CD8-positive, alpha-beta memory T cell (primary cell): ENCODE data around the gene KRTAP3-1. TPM values are rescaled to one million over a fixed set of nuclear protein-coding genes. Genes with fewer than 3 reads are reported as not detected.

Experiments used
- CTCF ChIA-PET: fragments of 350-600 bp; sonication (Branson Sonifier 250); formaldehyde crosslinking; loops from one replicate; lab custom pipeline; 2021; ENCODE audit warnings: antibody characterized with exemption; lab: Charles Lee
- POLR2A ChIA-PET: fragments of 350-600 bp; sonication (Branson Sonifier 250); formaldehyde crosslinking; loops from one replicate; lab custom pipeline; 2021; ENCODE audit warnings: antibody characterized with exemption; lab: Charles Lee
- DNase-seq, 5 donors: peaks; one replicate each; pipeline versions ENCODE4 v3.0.0 to v3.0.0-alpha.2; 2020 to 2022; ENCODE audit warnings: mixed read lengths in 1 of 5
- H3K27ac ChIP-seq: one replicate; pipeline ENCODE4 v1.7.0; 2013; ENCODE audit warnings: low read depth, mild to moderate bottlenecking, low read length, moderate library complexity
- H3K27me3 ChIP-seq: 2 replicates; pipeline ENCODE4 v1.7.0; 2013; ENCODE audit warnings: low read length, mild to moderate bottlenecking; ENCODE audit not compliant: insufficient read depth, poor library complexity, severe bottlenecking
- H3K36me3 ChIP-seq: 2 replicates; pipeline ENCODE4 v1.7.0; 2013; ENCODE audit warnings: mild to moderate bottlenecking, low read length, moderate library complexity; ENCODE audit not compliant: insufficient read depth
- H3K4me1 ChIP-seq: 2 replicates; pipeline ENCODE4 v1.7.0; 2013; ENCODE audit warnings: mild to moderate bottlenecking, low read length, moderate library complexity; ENCODE audit not compliant: insufficient read depth
- H3K4me3 ChIP-seq: 2 replicates; pipeline ENCODE4 v1.7.0; 2013; ENCODE audit warnings: mild to moderate bottlenecking, low read length
- H3K9me3 ChIP-seq: 2 replicates; pipeline ENCODE4 v1.7.0; 2013; ENCODE audit warnings: mild to moderate bottlenecking, low read length
- H3K27ac Mint-ChIP-seq, 8 donors: one replicate each; pipeline ENCODE4 v1.8.0; 2020 to 2021; ENCODE audit warnings: mixed read lengths in 8 of 8, mild to moderate bottlenecking in 6 of 8, inconsistent platforms in 3 of 8, moderate library complexity in 3 of 8
- H3K27me3 Mint-ChIP-seq, 2 donors: one replicate each; pipeline ENCODE4 v1.8.0; 2020 to 2021; ENCODE audit warnings: mixed read lengths in 2 of 2, mild to moderate bottlenecking in 1 of 2, moderate library complexity in 1 of 2
- H3K36me3 Mint-ChIP-seq, 3 donors: one replicate each; pipeline ENCODE4 v1.8.0; 2020 to 2021; ENCODE audit warnings: mixed read lengths in 3 of 3, inconsistent platforms in 1 of 3, mild to moderate bottlenecking in 1 of 3
- H3K4me1 Mint-ChIP-seq, 3 donors: one replicate each; pipeline ENCODE4 v1.8.0; 2020 to 2021; ENCODE audit warnings: mixed read lengths in 3 of 3, inconsistent platforms in 1 of 3, mild to moderate bottlenecking in 1 of 3
- H3K4me3 Mint-ChIP-seq, 7 donors: one replicate each; pipeline ENCODE4 v1.8.0; 2020 to 2021; ENCODE audit warnings: mixed read lengths in 7 of 7, mild to moderate bottlenecking in 6 of 7, moderate library complexity in 4 of 7, inconsistent platforms in 2 of 7
- H3K9me3 Mint-ChIP-seq, 5 donors: one replicate each; pipeline ENCODE4 v1.8.0; 2020 to 2022; ENCODE audit warnings: mixed read lengths in 5 of 5, mild to moderate bottlenecking in 3 of 5, moderate library complexity in 2 of 5, inconsistent platforms in 1 of 5
- polyA plus RNA-seq: library from polyadenylated mRNA; unstranded; fragments of 300-500 nt; fragmentation: Illumina TruSeq; gene quantifications from one replicate; pipeline ENCODE4 v1.2.3, GENCODE V29; 2021
- total RNA-seq, 2 experiments: library from RNA; stranded (reverse); gene quantifications; one replicate each; pipeline ENCODE4 v1.2.3, GENCODE V29; 2021

KRTAP3-1 gene
- total and polyA plus RNA-seq, 3 experiments from 2014 or later = not detected

DNA sequence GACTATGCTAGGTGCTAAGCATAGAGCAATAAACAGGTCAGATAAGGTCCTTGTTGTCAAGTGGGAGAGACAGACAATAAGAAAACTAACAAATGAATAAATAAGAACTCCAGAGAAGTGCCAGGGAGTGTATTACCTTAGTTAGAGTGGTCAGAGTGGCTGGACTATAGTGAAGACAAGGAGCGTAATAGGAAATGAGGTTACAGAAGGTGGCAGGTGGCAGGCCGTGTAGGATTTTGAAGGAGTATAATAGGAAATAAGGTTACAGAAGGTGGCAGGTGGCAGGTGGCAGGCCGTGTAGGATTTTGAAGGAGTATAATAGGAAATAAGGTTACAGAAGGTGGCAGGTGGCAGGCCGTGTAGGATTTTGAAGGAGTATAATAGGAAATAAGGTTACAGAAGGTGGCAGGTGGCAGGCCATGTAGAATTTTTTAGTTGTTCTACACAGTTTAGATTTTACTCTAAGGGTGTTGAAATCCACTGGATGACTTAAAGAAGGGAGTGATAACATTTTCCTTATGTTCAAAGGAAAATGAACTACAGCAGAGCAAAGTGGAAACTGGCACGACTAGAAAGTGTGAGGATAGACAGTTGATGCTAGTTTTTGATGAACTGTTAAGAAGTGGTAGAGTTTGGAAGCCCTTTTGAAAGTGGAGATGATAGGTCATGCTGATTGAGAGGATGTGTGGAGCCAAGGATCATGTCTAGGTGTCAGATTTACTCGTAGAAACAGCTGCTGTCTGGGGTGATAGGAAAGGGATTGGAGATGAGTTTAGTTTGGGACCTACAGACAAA, 3.6 kb upstream of the KRTAP3-1 start:
- H3K4me3 Mint-ChIP-seq = no peak overlapping the region
- Histone ChIP-seq H3K4me3 (no peak overlapping the region), H3K27me3 (peaks cover 4% of the 10 kb centered on the region), H3K27ac (no peak overlapping the region), H3K4me1 (no peaks in the 10 kb centered on the region), H3K36me3 (no peaks in the 10 kb centered on the region), H3K9me3 (no peaks in the 10 kb centered on the region)
- no peaks in the 10 kb centered on the region for H3K9me3 Mint-ChIP-seq
- no peak overlapping the region for H3K27ac Mint-ChIP-seq
- peaks cover 3 to 15% of the 10 kb centered on the region in 2 donors for H3K27me3 Mint-ChIP-seq
- DNase-seq = no peak
- ChIA-PET POLR2A (no interaction called here), CTCF (no interaction called here)
- no peaks in the 10 kb centered on the region for H3K36me3 Mint-ChIP-seq
- H3K4me1 Mint-ChIP-seq = no peaks in the 10 kb centered on the region

DNA sequence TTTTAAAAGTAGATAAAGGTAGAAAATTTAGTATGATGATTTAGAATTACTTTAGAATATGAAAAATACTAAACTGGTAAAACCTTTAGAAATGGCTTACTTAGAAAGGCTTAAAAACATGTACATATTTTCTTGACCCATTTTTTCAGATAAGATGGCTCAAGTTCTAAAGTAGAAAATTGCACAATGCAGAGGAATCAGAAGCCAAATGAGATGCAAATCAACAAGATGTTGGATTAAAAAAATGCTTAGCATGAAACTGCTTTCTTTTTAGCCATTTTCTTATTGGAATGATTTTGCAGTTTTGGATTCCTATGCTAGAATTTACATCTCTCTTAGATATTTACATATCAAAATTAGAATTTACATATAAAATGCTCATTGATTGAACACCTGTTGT, 1.5 kb upstream of the KRTAP3-1 start:
- no peaks in the 10 kb centered on the region for H3K9me3 ChIP-seq
- no peaks in the 10 kb centered on the region for H3K36me3 ChIP-seq
- H3K27ac ChIP-seq = no peak overlapping the region
- Mint-ChIP-seq H3K4me3 (no peak overlapping the region), H3K27ac (no peak overlapping the region), H3K4me1 (no peaks in the 10 kb centered on the region), H3K9me3 (no peaks in the 10 kb centered on the region), H3K27me3 (peaks cover 3 to 13% of the 10 kb centered on the region in 2 donors), H3K36me3 (no peaks in the 10 kb centered on the region)
- H3K4me3 ChIP-seq = no peak overlapping the region
- no peaks in the 10 kb centered on the region for H3K4me1 ChIP-seq
- ChIA-PET POLR2A (no interaction called here), CTCF (no interaction called here)
- peaks cover 4% of the 10 kb centered on the region for H3K27me3 ChIP-seq
- DNase-seq = no peak

DNA sequence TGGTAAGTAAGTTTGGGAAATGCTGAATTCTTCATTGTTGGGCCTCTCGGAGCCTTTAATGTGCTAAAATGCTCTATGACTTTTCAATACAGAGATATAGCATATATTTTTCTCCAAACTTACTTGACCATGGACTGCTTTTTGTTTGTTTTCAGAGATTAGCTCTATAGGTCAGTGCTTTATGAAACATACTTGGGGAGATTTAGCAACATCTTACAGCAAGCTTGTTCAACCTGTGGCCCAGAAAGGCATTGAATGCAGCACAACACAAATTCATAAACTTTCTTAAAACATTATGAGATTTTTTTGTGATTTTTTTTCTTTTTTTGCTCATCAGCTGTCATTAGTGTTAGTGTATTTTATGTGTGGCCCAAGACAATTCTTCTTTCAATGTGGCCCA, 1.0 kb upstream of the KRTAP3-1 start:
- CTCF ChIA-PET = interaction anchor here (0.9 kb wide), 1 partner anchor 12 kb away, joined by 3 read pairs; no protein-coding TSS in a partner anchor
- H3K4me1 ChIP-seq = no peaks in the 10 kb centered on the region
- Mint-ChIP-seq H3K4me3 (no peak overlapping the region), H3K27ac (no peak overlapping the region), H3K4me1 (no peaks in the 10 kb centered on the region), H3K27me3 (peaks cover 3 to 11% of the 10 kb centered on the region in 2 donors), H3K9me3 (no peaks in the 10 kb centered on the region), H3K36me3 (no peaks in the 10 kb centered on the region)
- no peaks in the 10 kb centered on the region for H3K9me3 ChIP-seq
- no peak overlapping the region for H3K4me3 ChIP-seq
- H3K27ac ChIP-seq = no peak overlapping the region
- POLR2A ChIA-PET = no interaction called here
- H3K36me3 ChIP-seq = no peaks in the 10 kb centered on the region
- peaks cover 4% of the 10 kb centered on the region for H3K27me3 ChIP-seq
- no peak for DNase-seq

DNA sequence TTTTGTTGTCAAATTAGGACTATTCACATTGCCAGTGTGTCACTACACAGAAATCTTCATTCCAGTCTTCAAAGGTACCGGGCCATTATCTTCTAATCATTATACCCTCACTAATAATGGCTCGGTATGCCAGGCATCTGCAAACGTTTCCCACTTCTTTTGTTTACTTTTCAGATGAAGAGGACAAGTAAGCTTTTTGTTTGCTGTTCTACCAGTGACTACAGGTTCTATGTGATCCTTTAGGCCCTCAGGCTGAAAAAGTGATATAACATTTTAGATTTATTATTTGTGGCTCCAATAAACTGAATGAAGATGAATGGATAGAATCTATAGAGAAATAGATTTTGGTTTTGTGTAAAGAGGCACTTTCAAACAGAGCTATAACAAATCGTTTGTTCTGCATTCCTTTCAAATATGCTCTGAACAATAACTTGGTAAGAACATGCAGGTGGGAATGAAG, 403 bp upstream of the KRTAP3-1 start:
- H3K36me3 ChIP-seq = no peaks in the 10 kb centered on the region
- no peak overlapping the region for H3K27ac Mint-ChIP-seq
- no peak overlapping the region for H3K27ac ChIP-seq
- H3K4me3 Mint-ChIP-seq = no peak overlapping the region
- H3K4me3 ChIP-seq = no peak overlapping the region
- ChIA-PET POLR2A (no interaction called here), CTCF (interaction anchor here (0.9 kb wide), 1 partner anchor 12 kb away, joined by 3 read pairs; no protein-coding TSS in a partner anchor)
- H3K36me3 Mint-ChIP-seq = no peaks in the 10 kb centered on the region
- peaks cover 4% of the 10 kb centered on the region for H3K27me3 ChIP-seq
- H3K4me1 Mint-ChIP-seq = no peaks in the 10 kb centered on the region
- DNase-seq = no peak
- no peaks in the 10 kb centered on the region for H3K9me3 Mint-ChIP-seq
- no peaks in the 10 kb centered on the region for H3K9me3 ChIP-seq
- H3K4me1 ChIP-seq = no peaks in the 10 kb centered on the region
- peaks cover 3 to 12% of the 10 kb centered on the region in 2 donors for H3K27me3 Mint-ChIP-seq

DNA sequence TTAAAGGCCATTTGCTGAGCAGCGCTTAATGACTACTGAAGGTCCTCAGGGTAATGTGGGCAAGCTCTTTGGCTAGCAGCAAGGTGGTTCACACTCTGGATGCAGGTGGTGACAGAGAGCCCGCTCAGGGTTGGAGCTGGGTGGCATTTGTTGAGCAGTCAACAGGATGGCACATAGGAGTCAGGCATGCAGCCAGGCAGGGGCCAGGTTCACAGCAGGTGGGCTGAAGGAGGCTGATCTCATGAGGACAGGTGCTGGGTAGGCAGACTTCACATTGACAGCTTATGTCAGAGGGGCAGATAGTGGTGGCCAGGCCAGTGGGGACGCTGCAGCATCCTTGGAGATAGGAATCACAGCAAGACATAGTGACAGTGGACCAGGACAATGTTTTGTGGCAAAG, 4.5 kb downstream of the KRTAP3-1 start:
- H3K36me3 ChIP-seq = no peaks in the 10 kb centered on the region
- Mint-ChIP-seq H3K27me3 (peaks cover 17 to 49% of the 10 kb centered on the region in 2 donors), H3K36me3 (no peaks in the 10 kb centered on the region), H3K4me1 (no peaks in the 10 kb centered on the region), H3K4me3 (no peak overlapping the region), H3K27ac (no peak overlapping the region), H3K9me3 (no peaks in the 10 kb centered on the region)
- H3K4me3 ChIP-seq = no peak overlapping the region
- no peak overlapping the region for H3K27ac ChIP-seq
- no peaks in the 10 kb centered on the region for H3K4me1 ChIP-seq
- H3K9me3 ChIP-seq = no peaks in the 10 kb centered on the region
- H3K27me3 ChIP-seq = peaks cover 2% of the 10 kb centered on the region
- POLR2A ChIA-PET = no interaction called here
- DNase-seq = no peak
- CTCF ChIA-PET = no interaction called here

DNA sequence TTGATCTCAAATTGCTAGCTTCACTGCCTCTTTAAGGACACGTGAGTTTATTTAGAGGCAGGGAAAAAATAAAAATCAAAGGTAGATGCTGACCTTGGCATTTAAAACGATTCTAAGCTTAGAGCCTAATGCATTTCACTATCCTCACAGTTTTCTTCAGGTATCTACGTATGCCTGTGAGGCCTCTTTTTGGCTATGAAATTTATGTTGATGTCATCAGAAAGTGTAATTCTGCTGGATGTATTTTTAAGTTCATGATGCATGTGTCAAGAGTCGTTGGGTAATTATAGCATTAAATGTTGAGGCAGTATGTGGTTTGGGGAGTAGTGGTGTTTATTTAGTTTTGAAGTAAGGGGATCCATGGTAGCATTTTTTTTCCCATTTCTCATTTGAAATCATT, 5.0 kb downstream of the KRTAP3-1 start:
- Histone ChIP-seq H3K9me3 (no peaks in the 10 kb centered on the region), H3K4me3 (no peak overlapping the region), H3K4me1 (no peaks in the 10 kb centered on the region), H3K36me3 (no peaks in the 10 kb centered on the region), H3K27ac (no peak overlapping the region), H3K27me3 (no peaks in the 10 kb centered on the region)
- no peaks in the 10 kb centered on the region for H3K9me3 Mint-ChIP-seq
- H3K27ac Mint-ChIP-seq = no peak overlapping the region
- ChIA-PET POLR2A (no interaction called here), CTCF (no interaction called here)
- H3K4me1 Mint-ChIP-seq = no peaks in the 10 kb centered on the region
- H3K36me3 Mint-ChIP-seq = no peaks in the 10 kb centered on the region
- peaks cover 19 to 53% of the 10 kb centered on the region in 2 donors for H3K27me3 Mint-ChIP-seq
- H3K4me3 Mint-ChIP-seq = no peak overlapping the region
- no peak for DNase-seq

DNA sequence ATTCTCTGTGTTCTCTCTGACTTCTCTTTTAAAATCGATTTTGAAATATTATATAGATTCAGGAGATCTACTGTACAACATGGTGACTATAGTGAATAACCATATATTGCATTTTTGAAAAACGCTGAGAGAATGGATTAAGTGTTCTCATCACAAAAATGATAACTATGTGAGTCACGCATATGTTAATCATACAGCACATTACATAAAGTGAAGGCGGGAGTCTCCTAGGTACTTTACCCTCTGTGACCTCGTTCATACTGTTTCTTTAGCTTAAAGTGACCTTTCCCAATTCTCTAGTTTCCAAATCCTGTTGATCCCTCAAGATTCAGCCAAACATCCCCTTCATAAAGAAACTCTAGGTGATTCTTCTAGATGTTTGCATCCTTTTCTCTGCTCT, 6.1 kb downstream of the KRTAP3-1 start:
- Histone ChIP-seq H3K36me3 (no peaks in the 10 kb centered on the region), H3K4me3 (no peak overlapping the region), H3K4me1 (no peaks in the 10 kb centered on the region), H3K27me3 (no peaks in the 10 kb centered on the region), H3K9me3 (no peaks in the 10 kb centered on the region), H3K27ac (no peak overlapping the region)
- Mint-ChIP-seq H3K36me3 (no peaks in the 10 kb centered on the region), H3K27me3 (peaks cover 23 to 64% of the 10 kb centered on the region in 2 donors), H3K27ac (no peak overlapping the region), H3K9me3 (no peaks in the 10 kb centered on the region), H3K4me3 (no peak overlapping the region), H3K4me1 (no peaks in the 10 kb centered on the region)
- ChIA-PET CTCF (no interaction called here), POLR2A (no interaction called here)
- DNase-seq = no peak

DNA sequence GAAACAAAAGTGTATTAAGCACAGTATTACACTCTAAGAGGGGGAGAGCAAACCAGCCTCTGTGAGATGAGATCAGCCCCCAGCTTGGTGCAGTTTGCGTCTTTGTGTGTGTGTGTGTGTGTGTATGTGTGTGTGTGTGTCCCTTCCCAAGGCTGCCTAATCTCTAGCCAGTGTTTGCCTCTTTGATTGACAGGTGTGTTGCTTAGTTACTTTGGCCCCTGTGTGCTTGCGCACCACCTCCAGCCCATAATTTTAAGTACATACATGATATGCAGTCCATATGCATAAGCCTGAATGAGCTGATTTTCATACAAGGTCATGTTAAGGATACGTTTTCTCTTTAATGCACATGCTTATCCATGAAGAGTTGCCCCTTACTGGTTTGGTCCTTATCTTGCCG, 7.1 kb downstream of the KRTAP3-1 start:
- Mint-ChIP-seq H3K36me3 (no peaks in the 10 kb centered on the region), H3K27ac (no peak overlapping the region), H3K27me3 (peaks cover 25 to 75% of the 10 kb centered on the region in 2 donors), H3K4me3 (no peak overlapping the region), H3K9me3 (no peaks in the 10 kb centered on the region), H3K4me1 (no peaks in the 10 kb centered on the region)
- no peak for DNase-seq
- Histone ChIP-seq H3K27me3 (peaks cover 5% of the 10 kb centered on the region), H3K9me3 (no peaks in the 10 kb centered on the region), H3K4me3 (no peak overlapping the region), H3K4me1 (no peaks in the 10 kb centered on the region), H3K36me3 (no peaks in the 10 kb centered on the region), H3K27ac (no peak overlapping the region)
- POLR2A ChIA-PET = no interaction called here
- CTCF ChIA-PET = no interaction called here
